Activated naive CD8-positive, alpha-beta T cell (primary cell): ENCODE results near the gene FKBP4.

Experiments used
- H3K27ac Mint-ChIP-seq: one replicate; pipeline ENCODE4 v1.8.0; 2021; ENCODE audit warnings: mixed read lengths
- H3K27me3 Mint-ChIP-seq: one replicate; pipeline ENCODE4 v1.8.0; 2021; ENCODE audit warnings: mixed read lengths
- H3K36me3 Mint-ChIP-seq: one replicate; pipeline ENCODE4 v1.8.0; 2021; ENCODE audit warnings: mixed read lengths
- H3K4me1 Mint-ChIP-seq: one replicate; pipeline ENCODE4 v1.8.0; 2021; ENCODE audit warnings: low read depth, mixed read lengths
- H3K4me3 Mint-ChIP-seq: one replicate; pipeline ENCODE4 v1.8.0; 2021; ENCODE audit warnings: mild to moderate bottlenecking, mixed read lengths
- H3K9me3 Mint-ChIP-seq: one replicate; pipeline ENCODE4 v1.8.0; 2021; ENCODE audit warnings: low read depth, mixed read lengths

FKBP4 gene

GRCh38 chr12:2795291-2796186, 769 bp downstream of the FKBP4 start:
- H3K27me3 Mint-ChIP-seq: no peaks in the 10 kb centered on the region
- peaks cover 13% of the 10 kb centered on the region for H3K36me3 Mint-ChIP-seq
- H3K9me3 Mint-ChIP-seq: no peaks in the 10 kb centered on the region
- H3K4me3 Mint-ChIP-seq: peak overlapping the region; percentile 96
- H3K4me1 Mint-ChIP-seq: peaks cover 24% of the 10 kb centered on the region
- H3K27ac Mint-ChIP-seq: peak overlapping the region; percentile 88

- no peaks in the 10 kb centered on the region for H3K27me3 Mint-ChIP-seq
- no peaks in the 10 kb centered on the region for H3K9me3 Mint-ChIP-seq
- peaks cover 13% of the 10 kb centered on the region for H3K36me3 Mint-ChIP-seq
- H3K27ac Mint-ChIP-seq: peak overlapping the region; percentile 88
- H3K4me3 Mint-ChIP-seq: peak overlapping the region; percentile 96
- H3K4me1 Mint-ChIP-seq: peaks cover 24% of the 10 kb centered on the region
Observed at GRCh38 chr12:2796187-2796666, 1.5 kb downstream of the FKBP4 start.

GRCh38 chr12:2797721-2798418, 3.1 kb downstream of the FKBP4 start:
- no peaks in the 10 kb centered on the region for H3K9me3 Mint-ChIP-seq
- H3K4me1 Mint-ChIP-seq: peaks cover 25% of the 10 kb centered on the region
- peak overlapping the region; percentile 61 for H3K27ac Mint-ChIP-seq
- H3K4me3 Mint-ChIP-seq: peak overlapping the region; percentile 96
- H3K36me3 Mint-ChIP-seq: peaks cover 13% of the 10 kb centered on the region
- no peaks in the 10 kb centered on the region for H3K27me3 Mint-ChIP-seq

- Mint-ChIP-seq H3K27me3 (no peaks in the 10 kb centered on the region), H3K36me3 (peaks cover 13% of the 10 kb centered on the region), H3K9me3 (no peaks in the 10 kb centered on the region), H3K4me3 (no peak overlapping the region), H3K4me1 (peaks cover 25% of the 10 kb centered on the region), H3K27ac (peak overlapping the region; percentile 17)
Observed at GRCh38 chr12:2800046-2800570, 5.3 kb downstream of the FKBP4 start.

GRCh38 chr12:2801044-2801783, 6.4 kb downstream of the FKBP4 start:
- Mint-ChIP-seq H3K4me3 (no peak overlapping the region), H3K4me1 (peaks cover 25% of the 10 kb centered on the region), H3K9me3 (no peaks in the 10 kb centered on the region), H3K27ac (no peak overlapping the region), H3K36me3 (peaks cover 12% of the 10 kb centered on the region), H3K27me3 (no peaks in the 10 kb centered on the region)

GRCh38 chr12:2803635-2804392, 9.0 kb downstream of the FKBP4 start:
- Mint-ChIP-seq H3K27ac (peak overlapping the region; percentile 28), H3K9me3 (no peaks in the 10 kb centered on the region), H3K4me1 (peaks cover 6% of the 10 kb centered on the region), H3K36me3 (peaks cover under 1% of the 10 kb centered on the region), H3K4me3 (no peak overlapping the region), H3K27me3 (no peaks in the 10 kb centered on the region)

GRCh38 chr12:2804393-2805142, 9.8 kb downstream of the FKBP4 start:
- no peaks in the 10 kb centered on the region for H3K27me3 Mint-ChIP-seq

GRCh38 chr12:2805143-2805520, 10.4 kb downstream of the FKBP4 start:
- H3K27me3 Mint-ChIP-seq: no peaks in the 10 kb centered on the region
- H3K4me1 Mint-ChIP-seq: peaks cover 3% of the 10 kb centered on the region
- H3K9me3 Mint-ChIP-seq: no peaks in the 10 kb centered on the region
- H3K36me3 Mint-ChIP-seq: no peaks in the 10 kb centered on the region
- H3K27ac Mint-ChIP-seq: peak overlapping the region; percentile 61
- H3K4me3 Mint-ChIP-seq: no peak overlapping the region

More at GRCh38 chr12:2804393-2805142, 9.8 kb downstream of the FKBP4 start:
- peaks cover 5% of the 10 kb centered on the region for H3K4me1 Mint-ChIP-seq
- H3K9me3 Mint-ChIP-seq: no peaks in the 10 kb centered on the region
- no peaks in the 10 kb centered on the region for H3K36me3 Mint-ChIP-seq
- no peak overlapping the region for H3K4me3 Mint-ChIP-seq
- H3K27ac Mint-ChIP-seq: peak overlapping the region; percentile 61

- Mint-ChIP-seq H3K4me3 (no peak overlapping the region), H3K36me3 (no peaks in the 10 kb centered on the region), H3K9me3 (no peaks in the 10 kb centered on the region), H3K27me3 (no peaks in the 10 kb centered on the region), H3K27ac (no peak overlapping the region), H3K4me1 (peaks cover 5% of the 10 kb centered on the region)
Observed at GRCh38 chr12:2806700-2807099, 11.9 kb downstream of the FKBP4 start.

- Mint-ChIP-seq H3K4me1 (peaks cover 25% of the 10 kb centered on the region), H3K27ac (peak overlapping the region; percentile 28), H3K4me3 (peak overlapping the region; percentile 100), H3K27me3 (no peaks in the 10 kb centered on the region), H3K36me3 (peaks cover 2% of the 10 kb centered on the region), H3K9me3 (no peaks in the 10 kb centered on the region)
Observed at GRCh38 chr12:2811801-2812200, 17.0 kb downstream of the FKBP4 start.

- no peaks in the 10 kb centered on the region for H3K9me3 Mint-ChIP-seq
- peaks cover 28% of the 10 kb centered on the region for H3K4me1 Mint-ChIP-seq
- H3K27ac Mint-ChIP-seq: peak within 1 kb of the TSS; percentile 99
- H3K27me3 Mint-ChIP-seq: no peaks in the 10 kb centered on the region
- peaks cover 2% of the 10 kb centered on the region for H3K36me3 Mint-ChIP-seq
- peak within 1 kb of the TSS; percentile 100 for H3K4me3 Mint-ChIP-seq
Observed at GRCh38 chr12:2812290-2813213, 17.8 kb downstream of the FKBP4 start, which contains the start of gene ITFG2. ITFG2 (plus strand) TSS chr12:2812668; CDS start chr12:2812761, 93 bp downstream.

GRCh38 chr12:2813214-2814185, 18.7 kb downstream of the FKBP4 start:
- H3K4me1 Mint-ChIP-seq: peaks cover 30% of the 10 kb centered on the region
- H3K4me3 Mint-ChIP-seq: peak overlapping the region; percentile 100
- no peaks in the 10 kb centered on the region for H3K9me3 Mint-ChIP-seq
- no peaks in the 10 kb centered on the region for H3K27me3 Mint-ChIP-seq
- H3K27ac Mint-ChIP-seq: peak overlapping the region; percentile 99
- peaks cover 5% of the 10 kb centered on the region for H3K36me3 Mint-ChIP-seq
